Duodenal mucosa (tissue), 2 donors: Measurements from ENCODE around the gene POU6F1.
A peak's percentile ranks its signal among the peaks of the same experiment; 100 is the strongest.

ENCODE experiments used
- H3K27ac ChIP-seq: one replicate; pipeline ENCODE4 v1.7.0; 2013; ENCODE audit warnings: low read depth, low read length
- H3K27me3 ChIP-seq, 2 donors: one replicate each; pipeline ENCODE4 v1.7.0; 2013; ENCODE audit warnings: low read length in 2 of 2, control low read depth in 1 of 2; ENCODE audit not compliant: insufficient read depth in 2 of 2, control insufficient read depth in 1 of 2
- H3K36me3 ChIP-seq, 2 donors: one replicate each; pipeline ENCODE4 v1.7.0; 2013; ENCODE audit warnings: low read length in 2 of 2, control low read depth in 1 of 2; ENCODE audit not compliant: insufficient read depth in 2 of 2, control insufficient read depth in 1 of 2
- H3K4me1 ChIP-seq, 2 donors: one replicate each; pipeline ENCODE4 v1.7.0; 2013; ENCODE audit warnings: low read length in 2 of 2, control low read depth in 1 of 2; ENCODE audit not compliant: insufficient read depth in 2 of 2, control insufficient read depth in 1 of 2
- H3K4me3 ChIP-seq, 2 donors: one replicate each; pipeline ENCODE4 v1.7.0; 2013; ENCODE audit warnings: low read length in 2 of 2, low read depth in 1 of 2
- H3K9ac ChIP-seq, 2 donors: one replicate each; pipeline ENCODE4 v1.7.0; 2013; ENCODE audit warnings: low read length in 2 of 2, low read depth in 1 of 2
- H3K9me3 ChIP-seq, 2 donors: one replicate each; pipeline ENCODE4 v1.7.0; 2013; ENCODE audit warnings: low read length in 2 of 2, control low read depth in 1 of 2; ENCODE audit not compliant: control insufficient read depth in 1 of 2

Gene POU6F1

GRCh38 chr12:51189790-51190355, 28.0 kb downstream of the POU6F1 start:
- no peaks in the 10 kb centered on the region for H3K36me3 ChIP-seq
- no peak overlapping the region for H3K27ac ChIP-seq
- no peak overlapping the region for H3K4me3 ChIP-seq
- no peaks in the 10 kb centered on the region for H3K27me3 ChIP-seq
- no peak overlapping the region for H3K9ac ChIP-seq
- H3K9me3 ChIP-seq, result no peaks in the 10 kb centered on the region
- H3K4me1 ChIP-seq, result no peaks in the 10 kb centered on the region

GRCh38 chr12:51188359-51189051, 29.4 kb downstream of the POU6F1 start:
- no peaks in the 10 kb centered on the region for H3K4me1 ChIP-seq
- no peaks in the 10 kb centered on the region for H3K36me3 ChIP-seq
- no peaks in the 10 kb centered on the region for H3K9me3 ChIP-seq
- H3K27me3 ChIP-seq, result no peaks in the 10 kb centered on the region
- H3K27ac ChIP-seq, result no peak overlapping the region
- H3K4me3 ChIP-seq, result no peak overlapping the region
- no peak overlapping the region for H3K9ac ChIP-seq

DNA sequence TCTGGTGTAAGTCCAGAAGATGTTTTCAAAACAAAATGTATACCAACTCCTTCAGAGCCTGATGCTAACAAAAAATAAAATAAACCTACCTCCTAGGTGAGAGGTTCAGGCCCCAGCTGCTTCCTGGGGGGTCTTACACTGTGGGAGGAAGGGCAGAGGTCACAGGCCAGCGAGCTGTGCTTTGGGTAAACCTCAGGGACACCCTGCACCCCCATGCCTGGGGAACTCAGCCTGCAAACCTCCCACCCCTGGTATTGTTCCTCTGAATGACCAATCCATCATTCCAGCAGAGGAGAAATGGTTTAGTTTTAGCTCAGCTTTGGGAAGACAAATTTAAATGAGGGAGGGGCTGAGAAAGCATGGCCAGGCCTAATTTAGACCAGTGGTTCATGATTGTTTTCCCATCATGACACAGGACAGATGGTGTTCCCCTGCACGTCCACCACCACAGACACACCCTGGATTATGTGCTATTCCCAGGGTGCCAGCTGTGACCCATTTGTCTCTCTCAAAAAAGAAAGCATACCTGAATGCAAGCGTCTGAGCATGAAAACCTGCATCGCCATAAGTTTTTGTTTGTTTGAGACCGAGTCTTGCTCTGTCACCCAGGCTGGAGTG, 30.4 kb downstream of the POU6F1 start:
- Histone ChIP-seq H3K4me1 (no peaks in the 10 kb centered on the region), H3K36me3 (no peaks in the 10 kb centered on the region), H3K9ac (no peak overlapping the region), H3K27me3 (no peaks in the 10 kb centered on the region), H3K9me3 (no peaks in the 10 kb centered on the region), H3K27ac (no peak overlapping the region), H3K4me3 (no peak overlapping the region)

DNA sequence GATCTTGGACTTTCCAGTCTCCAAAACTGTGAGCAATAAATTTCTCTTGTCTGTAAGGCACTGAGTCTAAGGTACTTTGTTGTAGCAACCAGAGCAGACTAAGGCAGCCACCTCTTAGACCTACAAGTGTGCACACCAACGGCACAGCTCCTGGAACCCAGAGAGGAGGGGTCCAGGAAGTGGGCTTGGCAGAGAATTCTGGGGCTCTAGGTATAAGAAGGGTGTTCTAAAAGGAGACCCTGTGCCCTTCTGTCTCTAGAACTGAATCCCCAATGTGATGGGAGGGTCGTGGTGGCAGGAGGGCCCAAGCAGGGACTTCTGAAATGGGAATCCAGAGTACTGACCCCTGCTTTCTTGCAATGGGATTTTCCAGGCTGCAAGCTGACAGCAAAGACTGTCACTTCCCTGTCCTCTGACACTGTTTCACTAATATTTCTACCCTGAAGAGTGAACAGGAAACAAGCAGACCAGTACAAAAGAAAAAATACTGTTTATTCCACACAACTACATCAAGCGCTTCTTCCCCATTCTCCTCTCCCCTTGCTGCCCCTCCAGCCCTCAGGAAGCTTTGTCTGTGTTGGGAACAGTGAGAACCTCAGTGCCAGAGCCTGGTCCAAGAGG, 31.3 kb downstream of the POU6F1 start:
- no peaks in the 10 kb centered on the region for H3K4me1 ChIP-seq
- H3K9me3 ChIP-seq, result no peaks in the 10 kb centered on the region
- no peak overlapping the region for H3K27ac ChIP-seq
- no peak overlapping the region for H3K9ac ChIP-seq
- no peak overlapping the region for H3K4me3 ChIP-seq
- H3K36me3 ChIP-seq, result no peaks in the 10 kb centered on the region
- no peaks in the 10 kb centered on the region for H3K27me3 ChIP-seq

DNA sequence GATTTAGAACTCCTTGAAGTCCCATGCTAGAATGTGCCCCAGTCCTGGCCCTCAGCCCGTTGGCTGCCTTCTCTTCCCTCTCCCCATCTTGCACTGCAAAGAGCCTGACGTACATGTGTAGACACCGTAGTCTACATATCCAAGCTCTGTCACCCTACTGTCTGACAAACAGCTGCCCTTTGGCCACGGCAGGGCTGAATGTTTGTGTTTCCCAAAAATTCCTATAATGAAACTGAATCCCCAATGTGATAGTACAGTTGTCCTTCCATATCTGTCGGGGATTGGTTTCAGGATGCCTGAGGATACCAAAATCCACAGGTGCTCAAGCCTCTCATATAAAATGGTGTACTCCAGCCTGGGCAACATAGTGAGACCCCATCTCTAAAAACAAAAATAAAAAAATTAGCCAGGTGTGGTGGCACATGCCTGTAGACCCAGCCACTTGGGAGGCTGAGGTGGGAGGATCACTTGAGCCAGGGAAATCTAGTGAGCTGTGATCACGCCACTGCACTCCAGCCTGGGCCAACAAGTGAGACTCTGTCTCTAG, 32.6 kb downstream of the POU6F1 start:
- Histone ChIP-seq H3K36me3 (no peaks in the 10 kb centered on the region), H3K27me3 (no peaks in the 10 kb centered on the region), H3K9me3 (no peaks in the 10 kb centered on the region), H3K4me3 (no peak overlapping the region), H3K27ac (no peak overlapping the region), H3K4me1 (no peaks in the 10 kb centered on the region), H3K9ac (no peak overlapping the region)

DNA sequence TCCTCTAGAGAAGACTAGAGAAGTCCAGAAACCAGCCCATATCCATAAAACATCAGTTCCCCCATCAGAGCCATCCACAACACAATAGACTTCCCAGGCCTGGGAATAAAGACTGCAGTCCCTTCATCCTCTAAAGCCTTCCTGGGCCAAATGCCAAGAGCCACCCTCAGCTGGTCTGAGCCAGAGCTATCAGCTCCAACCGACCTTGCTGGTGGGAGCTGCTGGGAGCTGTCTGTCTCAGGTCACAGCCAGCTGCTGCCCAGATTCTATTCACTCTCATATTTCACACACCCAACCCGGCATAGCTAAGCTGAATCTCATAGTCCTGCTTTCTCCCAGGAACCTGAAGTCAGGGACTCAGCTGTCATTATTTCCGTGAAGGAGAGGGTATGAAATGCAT, 34.0 kb downstream of the POU6F1 start:
- Histone ChIP-seq H3K36me3 (no peaks in the 10 kb centered on the region), H3K4me3 (no peak overlapping the region), H3K27ac (no peak overlapping the region)

DNA sequence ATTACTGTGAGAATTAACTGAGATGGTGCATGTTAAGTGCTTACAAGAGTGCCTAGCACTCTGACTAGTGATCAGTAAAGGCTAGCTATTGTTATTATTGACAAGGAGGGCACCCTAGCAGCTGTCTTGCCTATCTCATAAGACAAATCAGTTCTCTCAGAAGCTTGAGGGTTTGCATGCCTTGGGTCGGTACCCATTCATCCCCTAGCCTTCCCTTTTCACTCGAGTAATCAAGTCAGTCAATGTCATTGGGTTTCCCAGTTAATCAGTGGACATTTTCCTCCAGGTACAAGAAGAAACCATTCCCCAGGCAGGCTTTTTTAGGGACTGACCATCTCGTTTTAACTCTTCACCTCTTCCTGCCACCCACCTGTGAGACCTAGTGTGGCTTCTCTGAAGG, 34.5 kb downstream of the POU6F1 start:
- H3K9me3 ChIP-seq, result no peaks in the 10 kb centered on the region
- no peak overlapping the region for H3K27ac ChIP-seq
- no peak overlapping the region for H3K4me3 ChIP-seq
- H3K27me3 ChIP-seq, result no peaks in the 10 kb centered on the region
- H3K36me3 ChIP-seq, result no peaks in the 10 kb centered on the region
- H3K4me1 ChIP-seq, result no peaks in the 10 kb centered on the region
- no peak overlapping the region for H3K9ac ChIP-seq

More for the DNA sequence above, 34.0 kb downstream of the POU6F1 start:
- Histone ChIP-seq H3K9ac (no peak overlapping the region), H3K27me3 (no peaks in the 10 kb centered on the region), H3K4me1 (no peaks in the 10 kb centered on the region), H3K9me3 (no peaks in the 10 kb centered on the region)

DNA sequence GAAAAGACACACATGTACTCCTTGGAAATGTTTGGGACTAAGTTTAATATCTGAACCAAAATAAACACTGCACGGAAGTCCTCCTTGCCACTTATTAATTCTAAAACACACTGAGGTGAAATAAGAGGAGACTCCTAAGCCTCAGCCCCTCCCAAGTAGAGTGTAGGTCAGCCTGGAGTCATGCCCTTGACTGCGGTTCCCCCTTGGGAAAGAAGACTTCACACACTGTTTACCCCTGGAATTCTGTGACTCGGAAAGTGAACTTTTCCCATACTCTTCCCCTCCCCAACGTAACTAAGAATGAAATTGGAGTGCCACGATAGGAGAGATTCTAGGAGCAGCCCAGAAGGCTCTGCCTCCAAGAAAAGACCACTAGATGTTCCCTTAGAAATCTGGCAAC, 36.3 kb downstream of the POU6F1 start:
- Histone ChIP-seq H3K27ac (no peak overlapping the region), H3K9me3 (no peaks in the 10 kb centered on the region), H3K4me1 (no peaks in the 10 kb centered on the region), H3K36me3 (no peaks in the 10 kb centered on the region), H3K9ac (no peak overlapping the region), H3K27me3 (no peaks in the 10 kb centered on the region), H3K4me3 (no peak overlapping the region)

DNA sequence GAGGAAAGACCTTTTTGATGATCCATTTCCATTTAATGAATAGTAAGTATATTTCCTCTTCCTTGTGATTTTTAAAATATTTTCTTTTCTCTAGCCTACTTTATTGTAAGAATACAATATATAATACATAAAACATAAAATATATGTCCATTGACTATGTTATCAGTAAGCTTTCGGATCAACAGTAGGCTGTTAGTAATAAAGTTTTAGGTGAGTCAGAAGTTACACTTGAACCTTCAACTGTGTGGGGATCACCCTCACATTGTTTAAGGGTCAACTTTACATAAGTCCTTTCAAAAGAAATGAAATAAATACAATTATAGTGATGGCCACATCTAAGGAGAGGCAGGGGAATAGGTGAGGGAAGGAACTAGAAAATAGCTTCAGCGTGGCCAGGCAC, 40.0 kb downstream of the POU6F1 start:
- Histone ChIP-seq H3K36me3 (no peaks in the 10 kb centered on the region), H3K27me3 (no peaks in the 10 kb centered on the region), H3K9me3 (no peaks in the 10 kb centered on the region), H3K9ac (no peak overlapping the region), H3K4me1 (peaks cover 0 to 5% of the 10 kb centered on the region in 2 donors), H3K4me3 (no peak overlapping the region), H3K27ac (no peak overlapping the region)

DNA sequence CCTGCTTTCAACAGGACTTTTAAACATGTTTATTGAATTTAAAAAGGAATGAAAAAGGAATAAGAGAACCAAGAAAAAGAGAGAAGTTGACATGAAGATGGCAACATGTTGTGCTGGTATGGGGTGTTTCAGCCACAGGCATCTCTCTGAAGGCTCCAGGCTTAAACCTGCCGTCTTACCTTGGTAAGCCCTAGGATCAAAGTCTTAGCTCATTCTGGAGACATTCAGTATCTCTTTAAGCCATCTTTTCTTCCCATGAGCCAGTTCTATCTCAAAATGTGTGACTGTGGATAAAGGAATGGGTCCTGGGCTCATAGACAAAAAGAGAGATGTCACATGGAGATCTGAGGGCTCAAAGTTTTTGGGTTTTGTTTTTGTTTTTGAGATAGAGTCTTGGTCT, 43.4 kb downstream of the POU6F1 start:
- H3K27ac ChIP-seq, result no peak overlapping the region
- H3K9me3 ChIP-seq, result no peaks in the 10 kb centered on the region
- peaks cover 9 to 10% of the 10 kb centered on the region in 2 donors for H3K4me1 ChIP-seq
- H3K4me3 ChIP-seq, result no peak overlapping the region
- H3K9ac ChIP-seq, result peak overlapping the region in 1 of 2 donors; percentile 22
- no peaks in the 10 kb centered on the region for H3K36me3 ChIP-seq
- H3K27me3 ChIP-seq, result no peaks in the 10 kb centered on the region
